Measurements from ENCODE around the gene PLEKHM3. TPM values are rescaled to one million over a fixed set of nuclear protein-coding genes. Genes with fewer than 3 reads are reported as not detected.
"Not testable (repeated sequence)": the region's sequence is repeated elsewhere in the genome, so short reads cannot be mapped to it uniquely, and the experiment has no call there.

Gene PLEKHM3
- total RNA-seq, 1 donor from 2014 or later, result 12.5 TPM

DNA sequence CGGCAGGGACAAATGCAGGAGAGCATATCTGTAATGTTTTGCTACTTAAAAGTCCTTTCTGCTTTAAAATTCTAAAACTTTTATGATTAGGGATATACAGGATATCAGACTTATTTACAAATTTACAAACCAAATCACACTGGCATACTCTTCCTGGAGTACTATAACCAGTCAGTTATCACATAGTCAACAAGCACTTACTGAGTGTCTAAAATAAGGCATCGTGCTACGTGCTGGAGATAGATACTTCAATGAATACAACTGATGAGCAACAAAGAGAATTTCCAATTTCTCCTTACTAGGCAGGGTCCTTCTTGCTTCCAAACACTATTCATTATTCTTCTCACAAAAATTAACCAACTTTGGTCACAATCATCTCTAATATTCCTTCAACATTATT lies 113.5 kb downstream of the PLEKHM3 start:
- Mint-ChIP-seq H3K36me3 (ENCODE audit: unreplicated experiment) (peaks cover 5% of the 10 kb centered on the region), H3K4me3 (ENCODE audit: unreplicated experiment) (no peak overlapping the region), H3K4me1 (ENCODE audit: unreplicated experiment) (peaks cover 10% of the 10 kb centered on the region), H3K9me3 (ENCODE audit: unreplicated experiment) (no peaks in the 10 kb centered on the region), H3K27me3 (ENCODE audit: unreplicated experiment) (no peaks in the 10 kb centered on the region), H3K27ac (ENCODE audit: unreplicated experiment) (no peak overlapping the region)
- DNase-seq (ENCODE audit: extremely low spot score, unreplicated experiment), result no peak
- TF ChIP-seq CTCF (IDR thresholded peaks at IDR 0.05), result no peak

GRCh38 chr2:207911215-207911614 lies 114.1 kb downstream of the PLEKHM3 start:
- no peak for TF ChIP-seq CTCF (IDR thresholded peaks at IDR 0.05)
- peaks cover 10% of the 10 kb centered on the region for H3K4me1 Mint-ChIP-seq (ENCODE audit: unreplicated experiment)
- peaks cover 5% of the 10 kb centered on the region for H3K36me3 Mint-ChIP-seq (ENCODE audit: unreplicated experiment)
- no peaks in the 10 kb centered on the region for H3K9me3 Mint-ChIP-seq (ENCODE audit: unreplicated experiment)
- H3K4me3 Mint-ChIP-seq (ENCODE audit: unreplicated experiment), result no peak overlapping the region
- no peak for DNase-seq (ENCODE audit: extremely low spot score, unreplicated experiment)
- H3K27ac Mint-ChIP-seq (ENCODE audit: unreplicated experiment), result no peak overlapping the region
- no peaks in the 10 kb centered on the region for H3K27me3 Mint-ChIP-seq (ENCODE audit: unreplicated experiment)

DNA sequence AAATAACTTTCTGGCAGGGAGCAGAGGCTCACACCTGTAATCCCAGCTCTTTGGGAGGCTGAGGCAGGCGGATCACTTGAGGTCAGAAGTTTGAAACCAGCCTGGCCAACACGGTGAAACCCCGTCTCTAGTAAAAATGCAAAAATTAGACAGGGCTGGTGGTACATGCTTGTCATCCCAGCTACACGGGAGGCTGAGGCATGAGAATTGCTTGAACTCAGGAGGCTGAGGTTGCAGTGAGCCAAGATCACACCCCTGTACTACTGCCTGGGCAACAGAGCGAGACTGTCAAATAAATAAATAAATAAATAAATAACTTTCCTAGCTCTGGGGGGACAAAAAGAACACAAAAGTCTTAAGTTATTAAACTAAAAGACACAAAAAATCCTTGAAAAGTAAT lies 118.8 kb downstream of the PLEKHM3 start:
- not testable (repeated sequence) for H3K4me1 Mint-ChIP-seq (ENCODE audit: unreplicated experiment); H3K27ac Mint-ChIP-seq (ENCODE audit: unreplicated experiment); H3K9me3 Mint-ChIP-seq (ENCODE audit: unreplicated experiment); H3K4me3 Mint-ChIP-seq (ENCODE audit: unreplicated experiment); DNase-seq (ENCODE audit: extremely low spot score, unreplicated experiment); H3K27me3 Mint-ChIP-seq (ENCODE audit: unreplicated experiment); H3K36me3 Mint-ChIP-seq (ENCODE audit: unreplicated experiment)

DNA sequence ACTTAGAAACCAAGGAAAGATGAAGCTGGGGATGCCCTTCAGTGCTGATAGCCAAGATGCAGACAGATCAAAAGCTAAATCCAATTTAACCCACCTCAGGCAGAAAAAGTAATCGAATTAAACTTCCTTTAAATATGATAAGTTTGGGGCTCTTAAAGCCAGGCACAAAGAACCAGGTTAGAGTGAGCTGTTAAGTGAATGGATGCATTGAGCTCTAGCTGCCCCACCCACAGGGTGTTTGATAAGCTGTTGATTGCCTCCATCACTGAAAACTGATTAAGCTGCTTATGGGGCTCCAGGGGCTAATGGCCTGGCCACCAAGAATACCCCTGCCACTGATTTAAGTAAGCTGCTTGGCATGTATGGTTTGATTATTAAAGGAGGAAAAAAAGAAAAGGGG lies 119.8 kb downstream of the PLEKHM3 start:
- Mint-ChIP-seq H3K36me3 (ENCODE audit: unreplicated experiment) (peaks cover 11% of the 10 kb centered on the region), H3K9me3 (ENCODE audit: unreplicated experiment) (no peaks in the 10 kb centered on the region), H3K27ac (ENCODE audit: unreplicated experiment) (no peak overlapping the region), H3K27me3 (ENCODE audit: unreplicated experiment) (no peaks in the 10 kb centered on the region), H3K4me1 (ENCODE audit: unreplicated experiment) (no peaks in the 10 kb centered on the region), H3K4me3 (ENCODE audit: unreplicated experiment) (no peak overlapping the region)
- TF ChIP-seq CTCF (IDR thresholded peaks at IDR 0.05), result no peak
- no peak for DNase-seq (ENCODE audit: extremely low spot score, unreplicated experiment)

- no peak for DNase-seq (ENCODE audit: extremely low spot score, unreplicated experiment)
- H3K36me3 Mint-ChIP-seq (ENCODE audit: unreplicated experiment), result peaks cover 13% of the 10 kb centered on the region
- H3K27me3 Mint-ChIP-seq (ENCODE audit: unreplicated experiment), result no peaks in the 10 kb centered on the region
- no peak overlapping the region for H3K4me3 Mint-ChIP-seq (ENCODE audit: unreplicated experiment)
- no peak for TF ChIP-seq CTCF (IDR thresholded peaks at IDR 0.05)
- H3K4me1 Mint-ChIP-seq (ENCODE audit: unreplicated experiment), result peaks cover 1% of the 10 kb centered on the region
- no peaks in the 10 kb centered on the region for H3K9me3 Mint-ChIP-seq (ENCODE audit: unreplicated experiment)
- H3K27ac Mint-ChIP-seq (ENCODE audit: unreplicated experiment), result no peak overlapping the region
Observed at GRCh38 chr2:207903236-207903635, 122.1 kb downstream of the PLEKHM3 start.

DNA sequence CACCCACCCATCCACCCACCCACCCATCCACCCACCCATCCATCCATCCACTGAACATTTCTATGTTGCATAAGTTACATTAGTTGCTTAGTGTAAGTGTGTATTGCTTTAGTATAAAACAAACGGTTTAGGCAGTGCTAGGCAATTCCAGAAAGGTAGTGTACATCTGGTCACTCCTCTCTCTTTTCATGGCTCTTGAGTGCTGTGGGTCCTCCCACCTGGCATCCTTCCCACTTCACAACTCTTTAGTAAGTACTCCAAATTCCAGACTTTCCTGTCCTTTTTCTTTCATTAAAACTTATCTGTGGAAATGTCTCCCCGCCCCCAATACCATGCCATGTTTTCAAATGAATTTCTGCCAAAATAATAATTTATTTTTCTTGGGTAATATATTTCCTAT lies 122.5 kb downstream of the PLEKHM3 start:
- Mint-ChIP-seq H3K27ac (ENCODE audit: unreplicated experiment) (no peak overlapping the region), H3K4me3 (ENCODE audit: unreplicated experiment) (no peak overlapping the region), H3K27me3 (ENCODE audit: unreplicated experiment) (no peaks in the 10 kb centered on the region), H3K36me3 (ENCODE audit: unreplicated experiment) (peaks cover 13% of the 10 kb centered on the region), H3K9me3 (ENCODE audit: unreplicated experiment) (no peaks in the 10 kb centered on the region), H3K4me1 (ENCODE audit: unreplicated experiment) (peaks cover 5% of the 10 kb centered on the region)
- DNase-seq (ENCODE audit: extremely low spot score, unreplicated experiment), result no peak
- TF ChIP-seq CTCF (IDR thresholded peaks at IDR 0.05), result no peak
